HG03045 (cell line): Measurements from ENCODE around the gene C16orf74.

ENCODE experiments used
- ATAC-seq: cut with Tn5 transposase; IDR thresholded peaks from one replicate; pipeline ENCODE4 v1.9.1; 2021; ENCODE audit warnings: mild to moderate bottlenecking, moderate library complexity; ENCODE audit not compliant: unreplicated experiment

Gene C16orf74

GRCh38 chr16:85774811-85775210 is 23.9 kb upstream of the C16orf74 start:
- no peak for ATAC-seq

- ATAC-seq = no peak
These were observed 23.2 kb upstream of the C16orf74 start for GRCh38 chr16:85774136-85774535.

DNA sequence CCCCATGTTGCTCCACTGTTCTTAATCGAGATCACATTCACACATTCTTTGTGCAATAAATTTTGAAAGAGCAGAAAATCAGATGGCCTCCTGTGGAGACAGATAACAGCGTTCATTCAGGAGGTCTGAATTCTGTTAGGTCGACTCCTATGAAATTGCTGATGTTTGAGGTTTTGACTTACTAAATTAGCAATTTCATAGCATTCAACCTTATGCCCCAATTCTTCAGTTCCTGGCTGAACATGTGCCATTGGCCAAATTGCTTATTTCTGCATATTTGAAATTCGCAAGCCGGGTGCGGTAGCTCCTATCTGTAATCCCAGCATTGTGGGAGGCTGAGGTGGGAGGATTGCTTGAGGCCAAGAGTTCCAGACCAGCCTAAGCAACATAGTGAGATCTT is 22.1 kb upstream of the C16orf74 start:
- ATAC-seq = no peak

DNA sequence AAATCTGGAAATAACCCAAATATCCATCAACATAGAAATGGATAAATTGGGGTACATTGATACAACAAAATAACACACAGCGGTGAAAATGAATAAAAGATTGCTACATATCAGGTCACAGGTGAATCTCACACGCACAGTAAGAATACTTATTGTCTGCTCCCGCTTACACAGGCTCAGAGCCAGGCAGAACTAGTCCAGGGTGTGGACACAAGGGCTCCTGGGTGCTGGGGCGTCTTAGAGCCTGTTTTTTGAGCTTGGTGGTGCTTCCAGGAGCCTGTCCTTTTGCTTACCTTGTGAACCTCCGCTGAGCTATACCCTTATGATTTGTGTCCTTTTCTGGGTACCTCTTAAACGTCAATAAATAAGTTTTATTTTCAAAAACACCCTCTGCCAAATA is 19.8 kb upstream of the C16orf74 start:
- ATAC-seq = no peak

- ATAC-seq = no peak
These were observed 17.3 kb upstream of the C16orf74 start for GRCh38 chr16:85768199-85768598.

DNA sequence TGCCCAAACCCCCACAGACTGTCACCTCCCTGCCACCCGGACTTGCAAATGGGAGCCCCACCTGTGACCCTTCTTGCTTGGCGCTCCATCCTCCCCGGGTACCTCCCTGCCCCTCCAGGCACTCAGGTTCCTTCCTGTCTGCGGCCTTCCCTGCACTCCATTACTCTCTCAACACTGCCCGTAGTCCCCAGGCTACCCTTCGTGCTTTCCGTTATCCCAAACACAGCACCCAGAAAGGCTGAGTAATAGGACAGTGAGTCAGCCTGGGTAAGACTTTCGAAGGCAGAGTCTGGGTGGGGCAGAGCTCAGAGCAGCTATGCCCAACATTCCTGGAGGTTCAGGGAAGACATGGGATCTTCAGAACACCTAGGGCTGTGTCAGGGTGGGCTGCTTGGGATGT is 16.6 kb upstream of the C16orf74 start:
- ATAC-seq = no peak

GRCh38 chr16:85765767-85766166 is 14.9 kb upstream of the C16orf74 start:
- no peak for ATAC-seq

- no peak for ATAC-seq
These were observed 14.3 kb upstream of the C16orf74 start for GRCh38 chr16:85765211-85765610.

GRCh38 chr16:85763616-85764015 is 12.7 kb upstream of the C16orf74 start:
- no peak for ATAC-seq

GRCh38 chr16:85762970-85763369 is 12.1 kb upstream of the C16orf74 start:
- no peak for ATAC-seq

DNA sequence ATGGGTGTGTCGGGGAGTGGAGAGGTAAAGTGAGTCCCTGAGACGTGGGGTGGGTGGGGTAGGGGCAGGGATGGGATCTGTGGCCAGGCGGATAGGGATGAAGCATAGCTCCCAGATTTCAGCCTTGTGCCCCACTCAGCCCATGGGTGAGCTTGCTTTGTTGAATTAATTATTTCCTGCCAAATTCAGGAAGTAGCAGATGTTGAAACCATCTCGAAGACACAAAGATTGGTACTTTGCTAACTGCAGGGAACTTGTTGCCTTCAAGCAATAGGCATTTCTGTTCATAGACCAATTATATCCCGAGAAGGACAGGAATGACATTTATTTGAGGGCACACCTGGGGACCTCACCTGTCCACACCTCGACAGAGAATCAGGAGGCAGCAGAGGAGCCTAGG is 11.0 kb upstream of the C16orf74 start:
- ATAC-seq = no peak

GRCh38 chr16:85759631-85760419 is 8.9 kb upstream of the C16orf74 start:
- no peak for ATAC-seq

GRCh38 chr16:85759136-85759535 is 8.2 kb upstream of the C16orf74 start:
- no peak for ATAC-seq

DNA sequence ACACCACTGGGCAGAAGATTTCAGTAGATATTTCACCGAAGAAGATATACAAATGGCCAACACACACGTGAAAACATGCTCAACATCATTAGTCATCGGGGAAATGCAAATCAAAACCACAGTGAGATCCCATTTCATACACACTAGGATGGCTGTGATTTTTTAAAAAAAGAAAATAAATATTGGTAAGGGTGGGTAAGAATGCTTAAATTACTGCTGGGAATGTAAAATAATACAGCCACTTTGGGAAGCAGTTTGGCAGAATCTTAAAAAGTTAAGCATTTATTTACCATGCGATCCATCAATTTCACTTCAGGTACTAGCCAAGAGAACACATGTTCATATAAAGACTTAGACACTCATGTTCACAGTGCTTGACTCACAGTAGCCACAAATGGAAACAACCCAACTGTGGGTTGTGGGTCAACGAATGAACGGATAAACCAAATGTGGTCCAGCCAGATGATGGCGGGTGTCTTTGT is 6.5 kb upstream of the C16orf74 start:
- no peak for ATAC-seq

DNA sequence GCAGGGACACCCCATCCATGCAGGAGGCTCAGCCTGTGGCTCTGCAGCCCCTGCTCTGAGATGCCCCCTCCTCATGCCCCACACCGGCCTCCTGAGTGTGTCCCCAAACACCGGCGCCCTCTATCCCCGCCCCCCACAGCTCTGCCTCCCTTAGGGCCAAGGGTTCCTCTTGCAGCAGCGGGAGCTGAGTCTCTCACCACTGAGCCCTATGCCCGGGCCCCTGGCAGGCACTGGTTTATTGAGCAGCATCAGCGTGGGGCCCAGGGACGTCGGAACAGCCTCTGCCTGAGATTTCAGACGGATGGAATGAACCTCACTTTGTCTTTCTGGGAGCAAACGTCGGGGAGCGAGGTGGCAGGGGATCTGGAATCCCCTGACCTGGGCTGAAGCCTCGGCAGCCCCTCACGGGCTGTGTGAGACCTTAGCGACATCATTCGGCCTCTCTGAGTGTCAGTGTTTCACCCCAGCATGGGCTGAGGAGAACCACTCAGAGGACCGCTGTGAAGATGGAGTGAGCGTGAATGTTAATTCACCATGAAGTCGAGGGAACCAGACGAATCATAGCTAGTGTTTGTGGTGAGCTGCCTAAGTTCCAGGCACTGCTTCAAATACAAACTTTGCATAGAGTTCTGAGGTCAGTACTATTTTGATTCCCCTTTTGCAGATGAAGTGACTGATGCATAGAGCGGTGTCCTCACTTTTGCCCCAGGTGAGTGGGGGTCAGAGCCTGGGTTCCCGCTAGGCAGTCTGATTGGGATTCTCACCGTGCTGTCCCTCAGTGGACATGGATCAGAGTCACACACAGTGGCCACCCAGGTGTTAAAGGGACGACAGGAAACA is 5.3 kb upstream of the C16orf74 start:
- ATAC-seq = peak; percentile 47

DNA sequence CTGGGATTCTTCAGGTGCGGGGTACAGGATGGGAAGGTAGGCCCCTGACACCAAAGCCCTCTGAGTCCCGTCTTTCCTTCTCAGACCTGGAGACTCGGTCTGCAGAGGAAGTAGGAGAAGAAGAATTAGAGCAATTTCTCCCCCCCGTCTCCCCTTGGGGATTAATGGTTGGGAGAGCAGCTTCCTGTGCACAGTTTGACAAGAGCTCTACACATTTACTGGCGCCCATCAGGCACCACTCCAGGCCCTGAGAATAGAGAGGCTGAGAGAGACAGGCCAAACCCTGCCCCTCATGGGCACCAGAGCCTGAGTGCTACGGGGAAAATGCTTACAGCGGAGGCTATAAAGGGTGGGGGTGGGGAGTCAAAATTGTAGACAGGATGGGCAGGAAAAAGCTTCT is 3.5 kb upstream of the C16orf74 start:
- ATAC-seq = no peak

DNA sequence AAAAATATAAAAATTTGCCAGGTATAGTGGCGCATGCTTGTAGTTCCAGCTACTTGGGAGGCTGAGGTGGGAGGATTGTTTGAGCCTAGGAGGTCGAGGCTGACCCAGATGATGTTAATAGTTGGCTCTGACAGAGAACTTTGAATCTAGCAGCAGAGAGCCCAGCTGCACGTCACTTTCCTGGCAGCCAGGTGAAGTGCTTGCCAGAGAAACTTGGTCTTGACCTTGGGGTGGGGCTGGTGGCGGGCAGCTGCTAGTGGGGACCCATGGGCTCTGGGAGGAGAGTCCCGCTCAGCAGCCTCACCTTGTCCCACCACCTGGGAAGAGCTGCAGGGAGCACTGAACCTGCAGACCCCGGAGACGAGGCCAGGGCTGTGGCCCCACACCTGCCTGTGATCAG is 3.1 kb upstream of the C16orf74 start:
- no peak for ATAC-seq

DNA sequence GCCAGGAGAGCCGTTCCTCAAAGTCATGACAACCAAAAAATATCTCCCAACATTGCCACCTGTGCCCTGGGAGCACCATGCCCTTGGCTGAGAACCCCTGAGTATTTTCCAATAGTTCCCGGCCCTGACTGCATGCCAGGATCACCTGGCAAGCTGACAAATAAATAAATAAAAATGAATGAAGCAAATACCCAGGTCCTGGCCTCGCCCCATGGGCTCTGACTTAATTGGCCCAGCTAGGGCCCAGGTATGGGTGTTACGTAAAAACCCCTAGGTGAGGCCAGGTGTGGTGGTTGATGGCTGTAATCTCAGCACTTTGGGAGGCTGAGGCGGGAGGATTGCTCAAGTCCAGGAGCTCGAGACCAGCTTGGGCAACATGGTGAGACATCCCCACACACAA is 2.7 kb upstream of the C16orf74 start:
- ATAC-seq = no peak

GRCh38 chr16:85752511-85753420 is 1.9 kb upstream of the C16orf74 start:
- ATAC-seq = no peak

- no peak for ATAC-seq
These were observed 1.0 kb upstream of the C16orf74 start for GRCh38 chr16:85751698-85752501.
